GM23338 (cell line): ENCODE results near the gene GNAZ. TPM values are rescaled to one million over a fixed set of nuclear protein-coding genes. Genes with fewer than 3 reads are reported as not detected.

Source experiments
- ATAC-seq: fragments of 200-7000 bp; cut with Tn5 transposase; 3 replicates; pipeline ENCODE4 v1.9.1; 2020
- DNase-seq: peaks from one replicate; pipeline ENCODE4 v3.0.0-alpha.2; 2015; ENCODE audit warnings: low spot score
- H2AFZ ChIP-seq: fragments of 200-600 bp; sonication (generic); 2 replicates; pipeline ENCODE4 v1.8.0; 2016; ENCODE audit warnings: antibody characterized with exemption, mild to moderate bottlenecking, moderate library complexity
- H3F3A ChIP-seq: fragments of 200-600 bp; sonication (generic); replicated peaks from 2 replicates; pipeline ENCODE4 v1.8.0; 2017; ENCODE audit warnings: antibody characterized with exemption, mixed run types, low read depth
- H3K27ac ChIP-seq: fragments of 200-600 bp; sonication (generic); 2 replicates; pipeline ENCODE4 v1.6.1; 2016; ENCODE audit warnings: low read depth
- H3K27me3 ChIP-seq: fragments of 200-600 bp; sonication (generic); 2 replicates; pipeline ENCODE4 v1.8.0; 2016; ENCODE audit warnings: mild to moderate bottlenecking, mixed run types, moderate library complexity; ENCODE audit not compliant: insufficient read depth
- H3K36me3 ChIP-seq: fragments of 200-600 bp; sonication (generic); 2 replicates; pipeline ENCODE4 v1.8.0; 2016; ENCODE audit warnings: mild to moderate bottlenecking; ENCODE audit not compliant: insufficient read depth
- H3K4me1 ChIP-seq: fragments of 200-600 bp; sonication (generic); 2 replicates; pipeline ENCODE4 v1.8.0; 2016; ENCODE audit warnings: mild to moderate bottlenecking, moderate library complexity; ENCODE audit not compliant: insufficient read depth
- H3K4me2 ChIP-seq: fragments of 200-600 bp; sonication (generic); 2 replicates; pipeline ENCODE4 v1.7.1; 2017; ENCODE audit warnings: mixed run types
- H3K4me3 ChIP-seq: fragments of 200-600 bp; sonication (generic); 2 replicates; pipeline ENCODE4 v1.6.1; 2016; ENCODE audit warnings: mixed run types
- H3K79me2 ChIP-seq: fragments of 200-600 bp; sonication (generic); replicated peaks from 2 replicates; pipeline ENCODE4 v1.8.0; 2017; ENCODE audit warnings: mild to moderate bottlenecking; ENCODE audit not compliant: insufficient read depth
- H3K9me2 ChIP-seq: fragments of 200-600 bp; sonication (generic); 2 replicates; pipeline ENCODE4 v1.8.0; 2017; ENCODE audit not compliant: insufficient read depth
- H4K20me1 ChIP-seq: fragments of 200-600 bp; sonication (generic); replicated peaks from 2 replicates; pipeline ENCODE4 v1.8.0; 2017; ENCODE audit warnings: mild to moderate bottlenecking; ENCODE audit not compliant: insufficient read depth
- H3K27ac Mint-ChIP-seq: 2 replicates; pipeline ENCODE4 v1.8.0; 2020; ENCODE audit warnings: inconsistent platforms, mild to moderate bottlenecking, moderate library complexity, mixed read lengths
- H3K27me3 Mint-ChIP-seq: 3 replicates; pipeline ENCODE4 v1.8.0; 2022; ENCODE audit warnings: low read depth, mild to moderate bottlenecking, moderate library complexity, mixed read lengths, inconsistent platforms; ENCODE audit not compliant: insufficient read depth, poor library complexity
- H3K36me3 Mint-ChIP-seq: 3 replicates; pipeline ENCODE4 v1.8.0; 2021; ENCODE audit warnings: low read depth, mild to moderate bottlenecking, inconsistent platforms, moderate library complexity, mixed read lengths
- H3K4me1 Mint-ChIP-seq: 3 replicates; pipeline ENCODE4 v1.8.0; 2020; ENCODE audit warnings: mild to moderate bottlenecking, inconsistent platforms, mixed read lengths
- H3K4me3 Mint-ChIP-seq: 3 replicates; pipeline ENCODE4 v1.8.0; 2021; ENCODE audit warnings: moderate library complexity, mild to moderate bottlenecking, inconsistent platforms, mixed read lengths
- H3K9me3 Mint-ChIP-seq: 3 replicates; pipeline ENCODE4 v1.8.0; 2020; ENCODE audit warnings: moderate library complexity, mild to moderate bottlenecking, inconsistent platforms, mixed read lengths
- CREB1 ChIP-seq: fragments of 250-450 bp; sonication (Bioruptor Pico); IDR thresholded peaks from 2 replicates; pipeline ENCODE4 v1.5.0; 2020; ENCODE audit warnings: low read depth, mild to moderate bottlenecking, moderate library complexity
- EZH2phosphoT487 ChIP-seq: fragments of 200-600 bp; sonication (generic); IDR thresholded peaks from one replicate; pipeline ENCODE4 v1.8.1; 2018; ENCODE audit warnings: antibody characterized with exemption; ENCODE audit not compliant: unreplicated experiment
- JUNB ChIP-seq: IDR thresholded peaks from one replicate; pipeline ENCODE4 v1.6.1; 2016; ENCODE audit warnings: antibody characterized with exemption; ENCODE audit not compliant: unreplicated experiment
- NANOG ChIP-seq: IDR thresholded peaks from 2 replicates; pipeline ENCODE4 v1.6.1; 2016; ENCODE audit warnings: antibody characterized with exemption, borderline replicate concordance
- POLR2AphosphoS5 ChIP-seq: IDR thresholded peaks from 2 replicates; pipeline ENCODE4 v1.6.1; 2016; ENCODE audit warnings: antibody characterized with exemption, low read depth
- STAT1 ChIP-seq: IDR thresholded peaks from one replicate; pipeline ENCODE4 v1.6.1; 2016; ENCODE audit warnings: antibody characterized with exemption; ENCODE audit not compliant: unreplicated experiment
- ZNF114 ChIP-seq: fragments of 250-450 bp; sonication (Bioruptor Pico); IDR thresholded peaks from 2 replicates; pipeline ENCODE4 v1.5.0; 2020; ENCODE audit warnings: mild to moderate bottlenecking, moderate library complexity
- ZNF331 ChIP-seq: fragments of 250-450 bp; sonication (Bioruptor Pico); IDR thresholded peaks from 2 replicates; pipeline ENCODE4 v1.5.0; 2020; ENCODE audit warnings: low read depth, mild to moderate bottlenecking, moderate library complexity
- polyA plus RNA-seq: library from polyadenylated mRNA; unstranded; fragments of >200 nt; fragmentation: Nextera tagmentation; extraction: Ambion mirVana; gene quantifications from 2 replicates; pipeline ENCODE4 v1.2.1, GENCODE V29; 2016
- total RNA-seq: library from RNA; depleted of rRNA; stranded (reverse); fragments of >200 nt; shearing (Covaris generic); gene quantifications from 2 replicates; pipeline ENCODE4 v1.2.3, GENCODE V29; 2014
- TF ChIP-seq, protein P1 (sequence below): IDR thresholded peaks from 2 replicates; pipeline ENCODE4 v1.6.1; 2016; ENCODE audit warnings: antibody characterized with exemption
- TF ChIP-seq, protein P2 (sequence below): fragments of 250-450 bp; sonication (Bioruptor Pico); IDR thresholded peaks from 2 replicates; pipeline ENCODE4 v1.5.0; 2020; ENCODE audit warnings: mild to moderate bottlenecking, moderate library complexity

GNAZ gene
- total and polyA plus RNA-seq, 2 experiments from 2014 or later: 2.9 to 11.1 TPM

DNA sequence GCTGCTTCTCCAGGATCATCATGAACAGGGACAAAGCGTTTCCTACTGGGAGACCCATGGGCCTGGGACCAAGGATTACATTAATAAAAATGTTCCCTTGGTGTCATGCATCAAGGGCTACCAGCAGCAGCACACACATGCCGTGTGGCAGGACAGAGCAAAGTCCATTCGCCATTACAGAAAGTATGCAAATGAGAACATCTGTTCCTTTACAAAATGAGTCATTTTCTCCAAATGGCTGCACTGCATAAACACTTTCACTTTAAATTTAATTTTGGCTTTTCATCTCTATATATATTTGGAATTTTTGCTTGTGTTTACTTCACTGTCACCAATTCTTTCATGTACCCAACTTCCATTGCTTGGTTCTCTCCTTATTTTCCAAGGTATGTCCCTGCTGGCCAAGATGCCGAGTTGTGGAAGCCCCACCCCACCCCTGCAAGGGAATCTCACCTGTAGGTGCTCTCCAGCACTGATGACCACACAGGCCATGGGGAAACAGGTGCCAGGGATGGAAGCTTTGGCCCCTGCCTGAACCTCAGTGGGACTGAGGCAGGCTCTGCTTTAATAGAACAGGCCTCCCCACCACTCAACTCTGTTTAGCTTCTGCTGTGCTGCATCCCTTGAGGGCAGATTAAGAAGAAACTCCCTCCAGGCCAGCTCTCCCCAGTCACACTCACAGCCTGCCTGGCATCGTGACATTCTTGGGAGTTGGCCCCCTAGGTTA lies 15.6 kb upstream of the GNAZ start:
- TF ChIP-seq POLR2AphosphoS5 (no peak), ZNF114 (CRISPR knock-in tag) (no peak), JUNB (no peak), ZNF331 (no peak), CREB1 (no peak), EZH2phosphoT487 (no peak), NANOG (no peak), STAT1 (no peak)
- TF ChIP-seq, protein P1, sequence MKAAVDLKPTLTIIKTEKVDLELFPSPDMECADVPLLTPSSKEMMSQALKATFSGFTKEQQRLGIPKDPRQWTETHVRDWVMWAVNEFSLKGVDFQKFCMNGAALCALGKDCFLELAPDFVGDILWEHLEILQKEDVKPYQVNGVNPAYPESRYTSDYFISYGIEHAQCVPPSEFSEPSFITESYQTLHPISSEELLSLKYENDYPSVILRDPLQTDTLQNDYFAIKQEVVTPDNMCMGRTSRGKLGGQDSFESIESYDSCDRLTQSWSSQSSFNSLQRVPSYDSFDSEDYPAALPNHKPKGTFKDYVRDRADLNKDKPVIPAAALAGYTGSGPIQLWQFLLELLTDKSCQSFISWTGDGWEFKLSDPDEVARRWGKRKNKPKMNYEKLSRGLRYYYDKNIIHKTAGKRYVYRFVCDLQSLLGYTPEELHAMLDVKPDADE: no peak
- TF ChIP-seq, protein P2, sequence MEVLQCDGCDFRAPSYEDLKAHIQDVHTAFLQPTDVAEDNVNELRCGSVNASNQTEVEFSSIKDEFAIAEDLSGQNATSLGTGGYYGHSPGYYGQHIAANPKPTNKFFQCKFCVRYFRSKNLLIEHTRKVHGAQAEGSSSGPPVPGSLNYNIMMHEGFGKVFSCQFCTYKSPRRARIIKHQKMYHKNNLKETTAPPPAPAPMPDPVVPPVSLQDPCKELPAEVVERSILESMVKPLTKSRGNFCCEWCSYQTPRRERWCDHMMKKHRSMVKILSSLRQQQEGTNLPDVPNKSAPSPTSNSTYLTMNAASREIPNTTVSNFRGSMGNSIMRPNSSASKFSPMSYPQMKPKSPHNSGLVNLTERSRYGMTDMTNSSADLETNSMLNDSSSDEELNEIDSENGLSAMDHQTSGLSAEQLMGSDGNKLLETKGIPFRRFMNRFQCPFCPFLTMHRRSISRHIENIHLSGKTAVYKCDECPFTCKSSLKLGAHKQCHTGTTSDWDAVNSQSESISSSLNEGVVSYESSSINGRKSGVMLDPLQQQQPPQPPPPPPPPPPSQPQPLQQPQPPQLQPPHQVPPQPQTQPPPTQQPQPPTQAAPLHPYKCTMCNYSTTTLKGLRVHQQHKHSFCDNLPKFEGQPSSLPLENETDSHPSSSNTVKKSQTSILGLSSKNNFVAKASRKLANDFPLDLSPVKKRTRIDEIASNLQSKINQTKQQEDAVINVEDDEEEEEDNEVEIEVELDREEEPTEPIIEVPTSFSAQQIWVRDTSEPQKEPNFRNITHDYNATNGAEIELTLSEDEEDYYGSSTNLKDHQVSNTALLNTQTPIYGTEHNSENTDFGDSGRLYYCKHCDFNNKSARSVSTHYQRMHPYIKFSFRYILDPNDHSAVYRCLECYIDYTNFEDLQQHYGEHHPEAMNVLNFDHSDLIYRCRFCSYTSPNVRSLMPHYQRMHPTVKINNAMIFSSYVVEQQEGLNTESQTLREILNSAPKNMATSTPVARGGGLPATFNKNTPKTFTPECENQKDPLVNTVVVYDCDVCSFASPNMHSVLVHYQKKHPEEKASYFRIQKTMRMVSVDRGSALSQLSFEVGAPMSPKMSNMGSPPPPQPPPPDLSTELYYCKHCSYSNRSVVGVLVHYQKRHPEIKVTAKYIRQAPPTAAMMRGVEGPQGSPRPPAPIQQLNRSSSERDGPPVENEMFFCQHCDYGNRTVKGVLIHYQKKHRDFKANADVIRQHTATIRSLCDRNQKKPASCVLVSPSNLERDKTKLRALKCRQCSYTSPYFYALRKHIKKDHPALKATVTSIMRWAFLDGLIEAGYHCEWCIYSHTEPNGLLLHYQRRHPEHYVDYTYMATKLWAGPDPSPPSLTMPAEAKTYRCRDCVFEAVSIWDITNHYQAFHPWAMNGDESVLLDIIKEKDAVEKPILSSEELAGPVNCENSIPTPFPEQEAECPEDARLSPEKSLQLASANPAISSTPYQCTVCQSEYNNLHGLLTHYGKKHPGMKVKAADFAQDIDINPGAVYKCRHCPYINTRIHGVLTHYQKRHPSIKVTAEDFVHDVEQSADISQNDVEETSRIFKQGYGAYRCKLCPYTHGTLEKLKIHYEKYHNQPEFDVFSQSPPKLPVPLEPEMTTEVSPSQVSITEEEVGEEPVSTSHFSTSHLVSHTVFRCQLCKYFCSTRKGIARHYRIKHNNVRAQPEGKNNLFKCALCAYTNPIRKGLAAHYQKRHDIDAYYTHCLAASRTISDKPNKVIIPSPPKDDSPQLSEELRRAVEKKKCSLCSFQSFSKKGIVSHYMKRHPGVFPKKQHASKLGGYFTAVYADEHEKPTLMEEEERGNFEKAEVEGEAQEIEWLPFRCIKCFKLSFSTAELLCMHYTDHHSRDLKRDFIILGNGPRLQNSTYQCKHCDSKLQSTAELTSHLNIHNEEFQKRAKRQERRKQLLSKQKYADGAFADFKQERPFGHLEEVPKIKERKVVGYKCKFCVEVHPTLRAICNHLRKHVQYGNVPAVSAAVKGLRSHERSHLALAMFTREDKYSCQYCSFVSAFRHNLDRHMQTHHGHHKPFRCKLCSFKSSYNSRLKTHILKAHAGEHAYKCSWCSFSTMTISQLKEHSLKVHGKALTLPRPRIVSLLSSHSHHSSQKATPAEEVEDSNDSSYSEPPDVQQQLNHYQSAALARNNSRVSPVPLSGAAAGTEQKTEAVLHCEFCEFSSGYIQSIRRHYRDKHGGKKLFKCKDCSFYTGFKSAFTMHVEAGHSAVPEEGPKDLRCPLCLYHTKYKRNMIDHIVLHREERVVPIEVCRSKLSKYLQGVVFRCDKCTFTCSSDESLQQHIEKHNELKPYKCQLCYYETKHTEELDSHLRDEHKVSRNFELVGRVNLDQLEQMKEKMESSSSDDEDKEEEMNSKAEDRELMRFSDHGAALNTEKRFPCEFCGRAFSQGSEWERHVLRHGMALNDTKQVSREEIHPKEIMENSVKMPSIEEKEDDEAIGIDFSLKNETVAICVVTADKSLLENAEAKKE (CRISPR knock-in tag): no peak
- H3K27ac ChIP-seq: no peak overlapping the region
- H3F3A ChIP-seq: no peaks in the 10 kb centered on the region
- H3K9me2 ChIP-seq: no peaks in the 10 kb centered on the region
- no peaks in the 10 kb centered on the region for H3K79me2 ChIP-seq
- no peaks in the 10 kb centered on the region for H3K4me1 ChIP-seq
- no peaks in the 10 kb centered on the region for H3K36me3 ChIP-seq
- no peaks in the 10 kb centered on the region for H4K20me1 ChIP-seq
- no peak overlapping the region for H3K4me3 ChIP-seq
- Mint-ChIP-seq H3K27me3 (peaks cover 2% of the 10 kb centered on the region), H3K9me3 (peaks cover 10% of the 10 kb centered on the region; the same call in 2 of the 3 replicates), H3K4me1 (no peaks in the 10 kb centered on the region; the same call in 1 of the 3 replicates), H3K4me3 (no peak overlapping the region), H3K27ac (no peak overlapping the region), H3K36me3 (no peaks in the 10 kb centered on the region)
- ATAC-seq (no peak), DNase-seq (no peak)
- 0 out of 2 replicates have a peak, but pooled peaks cover 5% of the 10 kb centered on the region for H3K27me3 ChIP-seq
- no peak overlapping the region for H2AFZ ChIP-seq
- no peak overlapping the region for H3K4me2 ChIP-seq
